Measurements from ENCODE around the gene ADAMTS20.

DNA sequence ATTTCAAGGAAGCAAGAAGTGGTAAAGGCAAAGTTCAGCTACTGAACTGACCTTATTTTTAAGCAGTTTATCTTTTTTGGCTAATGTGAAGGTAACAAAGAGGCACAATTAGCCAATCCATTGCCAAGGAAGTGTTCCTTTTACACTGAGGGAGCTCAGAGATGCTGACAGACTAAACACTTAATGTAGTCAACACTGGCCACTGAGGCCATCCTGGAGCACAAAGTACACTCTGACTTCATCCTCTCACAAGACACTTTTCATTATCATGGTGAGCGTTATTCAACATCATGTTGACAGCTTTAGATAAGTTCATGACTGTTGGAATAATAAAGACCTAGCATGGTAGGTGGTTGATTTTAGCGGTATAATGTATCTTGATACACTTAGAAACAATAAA is 89.9 kb downstream of the ADAMTS20 start:
- TF ChIP-seq, protein P1, sequence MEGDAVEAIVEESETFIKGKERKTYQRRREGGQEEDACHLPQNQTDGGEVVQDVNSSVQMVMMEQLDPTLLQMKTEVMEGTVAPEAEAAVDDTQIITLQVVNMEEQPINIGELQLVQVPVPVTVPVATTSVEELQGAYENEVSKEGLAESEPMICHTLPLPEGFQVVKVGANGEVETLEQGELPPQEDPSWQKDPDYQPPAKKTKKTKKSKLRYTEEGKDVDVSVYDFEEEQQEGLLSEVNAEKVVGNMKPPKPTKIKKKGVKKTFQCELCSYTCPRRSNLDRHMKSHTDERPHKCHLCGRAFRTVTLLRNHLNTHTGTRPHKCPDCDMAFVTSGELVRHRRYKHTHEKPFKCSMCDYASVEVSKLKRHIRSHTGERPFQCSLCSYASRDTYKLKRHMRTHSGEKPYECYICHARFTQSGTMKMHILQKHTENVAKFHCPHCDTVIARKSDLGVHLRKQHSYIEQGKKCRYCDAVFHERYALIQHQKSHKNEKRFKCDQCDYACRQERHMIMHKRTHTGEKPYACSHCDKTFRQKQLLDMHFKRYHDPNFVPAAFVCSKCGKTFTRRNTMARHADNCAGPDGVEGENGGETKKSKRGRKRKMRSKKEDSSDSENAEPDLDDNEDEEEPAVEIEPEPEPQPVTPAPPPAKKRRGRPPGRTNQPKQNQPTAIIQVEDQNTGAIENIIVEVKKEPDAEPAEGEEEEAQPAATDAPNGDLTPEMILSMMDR (IDR thresholded peaks at IDR 0.05), result no peak
- TF ChIP-seq POLR2A (IDR thresholded peaks at IDR 0.05), result no peak
- TF ChIP-seq EP300 (IDR thresholded peaks at IDR 0.05), result no peak
